ENCODE results near the gene CKAP2L. TPM values are rescaled to one million over a fixed set of nuclear protein-coding genes. Genes with fewer than 3 reads are reported as not detected.

CKAP2L gene
- total RNA-seq, 4 donors from 2014 or later, result 0.64 to 33.0 (median 2.2) TPM; not detected in 1

DNA sequence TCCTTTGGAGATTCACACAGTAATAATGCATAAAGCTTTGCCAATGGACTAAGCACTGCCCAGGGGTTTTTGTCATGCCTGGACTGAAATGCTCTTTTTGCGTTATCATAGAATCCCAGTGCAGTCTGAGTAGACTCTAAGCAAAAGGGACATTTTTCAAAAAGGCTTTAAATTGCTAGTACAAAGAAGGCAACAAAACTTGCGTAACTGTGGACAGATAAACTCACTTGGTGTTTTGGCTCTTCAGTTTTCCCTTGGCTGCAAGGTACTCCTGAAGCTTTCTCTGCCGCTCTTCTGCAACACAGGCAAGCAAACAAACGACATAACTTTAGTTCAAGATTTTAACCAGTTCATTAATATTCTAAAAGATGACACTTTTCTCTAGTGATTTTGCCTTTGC is 2.1 kb downstream of the CKAP2L start:
- no peaks in the 10 kb centered on the region for H3K27me3 ChIP-seq
- in situ Hi-C loops (cut with MboI; ENCODE audit: low pct_ligation_motif_present in 1 of 4, low pct_unique_long_range_greater_than_20kb in 1 of 4, low sequenced_read_pairs in 3 of 4), result loop anchor here in 1 of 4 donors (25.0 kb wide), 1 partner anchor 125 kb away; no protein-coding TSS in a partner anchor
- intact Hi-C loops (cut with DNase I; ENCODE audit: low total_unique reads), result no loop called here
- DNase-seq, result no peak
- 95 to 100% methylated on average over 3 to 4 of the region's 4 CpGs for WGBS, 2 donors (ENCODE audit: low coverage in 1 of 2)
- TF ChIP-seq POLR2AphosphoS5 (IDR thresholded peaks at IDR 0.05), result no peak
- TF ChIP-seq, protein P1, sequence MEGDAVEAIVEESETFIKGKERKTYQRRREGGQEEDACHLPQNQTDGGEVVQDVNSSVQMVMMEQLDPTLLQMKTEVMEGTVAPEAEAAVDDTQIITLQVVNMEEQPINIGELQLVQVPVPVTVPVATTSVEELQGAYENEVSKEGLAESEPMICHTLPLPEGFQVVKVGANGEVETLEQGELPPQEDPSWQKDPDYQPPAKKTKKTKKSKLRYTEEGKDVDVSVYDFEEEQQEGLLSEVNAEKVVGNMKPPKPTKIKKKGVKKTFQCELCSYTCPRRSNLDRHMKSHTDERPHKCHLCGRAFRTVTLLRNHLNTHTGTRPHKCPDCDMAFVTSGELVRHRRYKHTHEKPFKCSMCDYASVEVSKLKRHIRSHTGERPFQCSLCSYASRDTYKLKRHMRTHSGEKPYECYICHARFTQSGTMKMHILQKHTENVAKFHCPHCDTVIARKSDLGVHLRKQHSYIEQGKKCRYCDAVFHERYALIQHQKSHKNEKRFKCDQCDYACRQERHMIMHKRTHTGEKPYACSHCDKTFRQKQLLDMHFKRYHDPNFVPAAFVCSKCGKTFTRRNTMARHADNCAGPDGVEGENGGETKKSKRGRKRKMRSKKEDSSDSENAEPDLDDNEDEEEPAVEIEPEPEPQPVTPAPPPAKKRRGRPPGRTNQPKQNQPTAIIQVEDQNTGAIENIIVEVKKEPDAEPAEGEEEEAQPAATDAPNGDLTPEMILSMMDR (IDR thresholded peaks at IDR 0.05), result no peak
- TF ChIP-seq POLR2A (IDR thresholded peaks at IDR 0.05), result no peak
- TF ChIP-seq EP300 (IDR thresholded peaks at IDR 0.05; ENCODE audit: low read depth), result no peak
- peaks cover 5 to 18% (median 11%) of the 10 kb centered on the region in 4 donors for H3K4me1 ChIP-seq
- no peaks in the 10 kb centered on the region for H3K9me3 ChIP-seq
- no peak overlapping the region for H3K4me3 ChIP-seq
- H3K27ac ChIP-seq, result no peak overlapping the region
- H3K36me3 ChIP-seq, result no peaks in the 10 kb centered on the region

DNA sequence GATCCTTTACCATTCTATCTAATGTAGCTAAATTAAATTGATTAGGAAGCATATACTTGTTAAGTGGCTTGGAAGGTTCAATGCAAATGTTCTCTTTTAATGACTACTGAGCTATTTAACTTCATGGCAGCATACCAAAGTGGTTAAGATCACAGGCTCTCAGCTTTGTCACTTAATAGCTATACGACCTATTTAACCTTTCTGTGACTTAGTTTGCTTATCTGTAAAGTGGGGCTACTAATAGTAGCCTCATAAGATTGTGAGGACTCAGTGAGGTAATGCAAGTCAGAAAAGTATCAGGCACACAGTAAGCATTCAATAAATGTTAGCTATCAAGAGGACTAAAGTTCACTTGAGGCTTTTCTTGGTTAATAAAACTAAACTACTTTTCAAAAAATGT is 4.3 kb downstream of the CKAP2L start:
- H3K9me3 ChIP-seq, result no peaks in the 10 kb centered on the region
- peaks cover 5 to 14% (median 9%) of the 10 kb centered on the region in 4 donors for H3K4me1 ChIP-seq
- H3K27me3 ChIP-seq, result no peaks in the 10 kb centered on the region
- in situ Hi-C loops (cut with MboI; ENCODE audit: low pct_ligation_motif_present in 1 of 4, low pct_unique_long_range_greater_than_20kb in 1 of 4, low sequenced_read_pairs in 3 of 4) (loop anchor here in 1 of 4 donors (25.0 kb wide), 1 partner anchor 127 kb away; no protein-coding TSS in a partner anchor), intact Hi-C loops (cut with DNase I; ENCODE audit: low total_unique reads) (no loop called here)
- no peaks in the 10 kb centered on the region for H3K36me3 ChIP-seq
- H3K4me3 ChIP-seq, result no peak overlapping the region
- WGBS, 2 donors (ENCODE audit: low coverage in 1 of 2), result 89 to 100% methylated on average over 1 of the region's 1 CpG
- no peak overlapping the region for H3K27ac ChIP-seq
- DNase-seq, result no peak
- no peak for TF ChIP-seq EP300 (IDR thresholded peaks at IDR 0.05; ENCODE audit: low read depth)
- TF ChIP-seq, protein P1 (IDR thresholded peaks at IDR 0.05), result no peak
- TF ChIP-seq POLR2AphosphoS5 (IDR thresholded peaks at IDR 0.05), result no peak
- TF ChIP-seq POLR2A (IDR thresholded peaks at IDR 0.05), result no peak

DNA sequence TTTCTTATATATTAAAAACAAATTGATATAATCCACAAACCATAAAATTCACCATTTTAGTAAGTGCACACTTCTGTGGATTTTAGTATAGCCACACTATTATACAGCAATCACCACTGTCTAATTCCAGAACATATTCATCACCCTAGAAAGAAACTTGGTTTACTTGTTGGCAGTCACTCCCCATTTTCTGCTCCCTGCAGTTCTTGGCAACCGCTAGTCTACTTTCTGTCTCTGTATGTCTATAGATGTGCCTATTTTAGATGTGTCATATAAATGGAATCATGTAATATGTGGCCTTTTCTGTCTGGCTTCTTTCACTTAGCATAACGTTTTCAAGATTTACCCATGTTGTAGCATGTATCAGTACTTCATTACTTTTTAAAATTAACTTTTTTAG is 5.7 kb downstream of the CKAP2L start:
- H3K9me3 ChIP-seq, result no peaks in the 10 kb centered on the region
- no peak for DNase-seq
- H3K36me3 ChIP-seq, result no peaks in the 10 kb centered on the region
- H3K4me1 ChIP-seq, result peaks cover 0 to 4% (median under 1%) of the 10 kb centered on the region in 4 donors
- no peak overlapping the region for H3K4me3 ChIP-seq
- no peaks in the 10 kb centered on the region for H3K27me3 ChIP-seq
- no peak for TF ChIP-seq POLR2A (IDR thresholded peaks at IDR 0.05)
- no peak for TF ChIP-seq POLR2AphosphoS5 (IDR thresholded peaks at IDR 0.05)
- TF ChIP-seq EP300 (IDR thresholded peaks at IDR 0.05; ENCODE audit: low read depth), result no peak
- TF ChIP-seq, protein P1 (IDR thresholded peaks at IDR 0.05), result no peak
- 47 to 77% methylated on average over 2 of the region's 2 CpGs for WGBS, 2 donors (ENCODE audit: low coverage in 1 of 2)
- intact Hi-C loops (cut with DNase I; ENCODE audit: low total_unique reads) (no loop called here), in situ Hi-C loops (cut with MboI; ENCODE audit: low pct_ligation_motif_present in 1 of 4, low pct_unique_long_range_greater_than_20kb in 1 of 4, low sequenced_read_pairs in 3 of 4) (loop anchor here in 2 of 4 donors (10.0 to 25.0 kb wide), 3 partner anchors 129 to 196 kb away; no protein-coding TSS in a partner anchor)
- no peak overlapping the region for H3K27ac ChIP-seq

DNA sequence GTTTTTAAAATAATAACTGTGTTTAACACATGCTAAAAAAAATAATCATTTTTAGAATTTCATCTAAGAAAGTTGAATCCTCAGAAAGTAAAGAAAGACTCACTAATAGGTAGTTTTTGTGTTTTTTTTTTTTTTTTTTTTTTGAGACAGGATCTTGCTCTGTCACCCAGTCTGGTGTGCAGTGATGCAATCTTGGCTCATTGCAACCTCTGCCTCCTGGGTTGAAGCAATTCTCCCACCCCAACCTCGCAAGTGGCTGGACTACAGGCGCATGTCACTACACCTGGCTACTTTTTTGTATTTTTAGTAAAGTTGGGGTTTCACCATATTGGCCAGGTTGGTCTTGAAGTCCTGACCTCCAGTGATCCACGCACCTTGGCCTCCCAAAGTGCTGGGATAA is 7.1 kb downstream of the CKAP2L start:
- no peaks in the 10 kb centered on the region for H3K27me3 ChIP-seq
- H3K27ac ChIP-seq, result no peak overlapping the region
- 92 to 98% methylated on average over 2 to 3 of the region's 3 CpGs for WGBS, 2 donors (ENCODE audit: low coverage in 1 of 2)
- no peak overlapping the region for H3K4me3 ChIP-seq
- no peaks in the 10 kb centered on the region for H3K9me3 ChIP-seq
- H3K36me3 ChIP-seq, result no peaks in the 10 kb centered on the region
- DNase-seq, result no peak
- TF ChIP-seq POLR2AphosphoS5 (IDR thresholded peaks at IDR 0.05), result no peak
- no peak for TF ChIP-seq EP300 (IDR thresholded peaks at IDR 0.05; ENCODE audit: low read depth)
- TF ChIP-seq, protein P1 (IDR thresholded peaks at IDR 0.05), result no peak
- no peak for TF ChIP-seq POLR2A (IDR thresholded peaks at IDR 0.05)
- intact Hi-C loops (cut with DNase I; ENCODE audit: low total_unique reads), result no loop called here
- in situ Hi-C loops (cut with MboI; ENCODE audit: low pct_ligation_motif_present in 1 of 4, low pct_unique_long_range_greater_than_20kb in 1 of 4, low sequenced_read_pairs in 3 of 4), result loop anchor here in 2 of 4 donors (10.0 to 25.0 kb wide), 3 partner anchors 130 to 198 kb away; no protein-coding TSS in a partner anchor
- H3K4me1 ChIP-seq, result peaks cover 0 to 2% (median 0%) of the 10 kb centered on the region in 4 donors
